ENCODE data around the gene H6PD. TPM values are rescaled to one million over a fixed set of nuclear protein-coding genes. Genes with fewer than 3 reads are reported as not detected.
A peak's percentile ranks its signal among the peaks of the same experiment; 100 is the strongest.

Gene H6PD
- total RNA-seq = 48.4 and 52.4 TPM in 2 replicates
- long read RNA-seq, partial matches to known transcripts = 1 of 49 reads
- long read RNA-seq, other reads (novel, unspliced or antisense) = 48 of 49 reads

DNA sequence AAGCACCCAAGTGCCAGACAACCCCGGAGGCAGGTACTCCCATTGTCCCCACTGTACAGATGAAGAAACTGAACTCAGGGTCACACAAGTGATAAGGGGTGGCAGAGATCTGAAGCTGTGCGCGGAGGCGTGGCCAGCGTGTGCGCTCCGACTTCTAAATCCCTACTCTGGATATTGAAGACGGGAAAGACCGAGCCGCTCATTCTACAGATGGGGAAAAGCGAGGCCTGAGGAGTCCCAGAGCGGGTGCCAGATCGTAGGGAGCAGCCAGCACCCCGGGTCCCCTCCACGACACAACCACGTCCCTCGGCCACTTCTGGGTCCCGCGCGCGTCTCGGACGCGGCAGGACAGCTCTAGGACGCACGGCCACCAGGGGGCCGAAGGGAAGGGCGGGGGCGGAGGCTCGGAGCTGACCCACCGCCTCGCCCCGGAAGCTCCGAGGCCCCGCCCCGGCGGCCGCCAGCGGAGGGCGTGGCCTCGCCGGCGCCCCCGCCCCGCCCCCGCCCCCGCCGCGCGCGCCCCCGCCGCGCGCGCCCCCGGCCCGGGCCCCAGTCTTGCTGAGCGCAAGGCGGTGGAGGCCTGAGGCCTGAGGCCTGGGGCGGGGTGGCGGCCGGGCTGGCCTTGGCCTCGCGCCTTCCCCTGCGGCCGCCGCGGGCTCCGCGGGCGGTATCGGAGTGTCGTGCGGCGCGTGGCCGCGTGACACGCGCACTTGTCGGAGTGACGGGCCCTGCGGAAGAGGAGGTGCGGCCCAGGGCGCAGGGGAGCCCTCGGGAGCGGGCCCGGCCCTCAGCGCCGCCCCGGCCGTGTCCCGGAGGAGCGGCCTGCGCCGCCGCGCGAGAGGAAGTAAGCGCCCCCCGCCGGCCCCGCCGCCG, at the start of gene H6PD:
Gene H6PD (plus strand): TSS at position 552 of the 873 bp plus-strand sequence. CDS start 10,161 bp downstream, outside the sequence.
- peak; percentile 93 for DNase-seq (ENCODE audit: extremely low spot score, unreplicated experiment)
- peaks cover 7% of the 10 kb centered on the region for H3K36me3 Mint-ChIP-seq (ENCODE audit: unreplicated experiment)
- peak within 1 kb of the TSS; percentile 86 for H3K4me3 Mint-ChIP-seq (ENCODE audit: unreplicated experiment)
- H3K27ac Mint-ChIP-seq (ENCODE audit: unreplicated experiment) = peak within 1 kb of the TSS; percentile 85
- peaks cover 35% of the 10 kb centered on the region for H3K4me1 Mint-ChIP-seq (ENCODE audit: unreplicated experiment)
- TF ChIP-seq, protein P1, sequence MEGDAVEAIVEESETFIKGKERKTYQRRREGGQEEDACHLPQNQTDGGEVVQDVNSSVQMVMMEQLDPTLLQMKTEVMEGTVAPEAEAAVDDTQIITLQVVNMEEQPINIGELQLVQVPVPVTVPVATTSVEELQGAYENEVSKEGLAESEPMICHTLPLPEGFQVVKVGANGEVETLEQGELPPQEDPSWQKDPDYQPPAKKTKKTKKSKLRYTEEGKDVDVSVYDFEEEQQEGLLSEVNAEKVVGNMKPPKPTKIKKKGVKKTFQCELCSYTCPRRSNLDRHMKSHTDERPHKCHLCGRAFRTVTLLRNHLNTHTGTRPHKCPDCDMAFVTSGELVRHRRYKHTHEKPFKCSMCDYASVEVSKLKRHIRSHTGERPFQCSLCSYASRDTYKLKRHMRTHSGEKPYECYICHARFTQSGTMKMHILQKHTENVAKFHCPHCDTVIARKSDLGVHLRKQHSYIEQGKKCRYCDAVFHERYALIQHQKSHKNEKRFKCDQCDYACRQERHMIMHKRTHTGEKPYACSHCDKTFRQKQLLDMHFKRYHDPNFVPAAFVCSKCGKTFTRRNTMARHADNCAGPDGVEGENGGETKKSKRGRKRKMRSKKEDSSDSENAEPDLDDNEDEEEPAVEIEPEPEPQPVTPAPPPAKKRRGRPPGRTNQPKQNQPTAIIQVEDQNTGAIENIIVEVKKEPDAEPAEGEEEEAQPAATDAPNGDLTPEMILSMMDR (IDR thresholded peaks at IDR 0.05) = peak; percentile 70
- no peaks in the 10 kb centered on the region for H3K27me3 Mint-ChIP-seq (ENCODE audit: unreplicated experiment)
- no peaks in the 10 kb centered on the region for H3K9me3 Mint-ChIP-seq (ENCODE audit: unreplicated experiment)

- DNase-seq (ENCODE audit: extremely low spot score, unreplicated experiment) = no peak
- H3K4me1 Mint-ChIP-seq (ENCODE audit: unreplicated experiment) = peaks cover 12% of the 10 kb centered on the region
- peaks cover 5% of the 10 kb centered on the region for H3K9me3 Mint-ChIP-seq (ENCODE audit: unreplicated experiment)
- peaks cover 11% of the 10 kb centered on the region for H3K27me3 Mint-ChIP-seq (ENCODE audit: unreplicated experiment)
- H3K4me3 Mint-ChIP-seq (ENCODE audit: unreplicated experiment) = no peak overlapping the region
- no peaks in the 10 kb centered on the region for H3K36me3 Mint-ChIP-seq (ENCODE audit: unreplicated experiment)
- H3K27ac Mint-ChIP-seq (ENCODE audit: unreplicated experiment) = no peak overlapping the region
- TF ChIP-seq, protein P1 (IDR thresholded peaks at IDR 0.05) = no peak
Measured at GRCh38 chr1:9186082-9186859, 48.3 kb upstream of the H6PD start.

- no peak overlapping the region for H3K4me3 Mint-ChIP-seq (ENCODE audit: unreplicated experiment)
- H3K27ac Mint-ChIP-seq (ENCODE audit: unreplicated experiment) = no peak overlapping the region
- peaks cover 5% of the 10 kb centered on the region for H3K9me3 Mint-ChIP-seq (ENCODE audit: unreplicated experiment)
- TF ChIP-seq, protein P1 (IDR thresholded peaks at IDR 0.05) = no peak
- no peaks in the 10 kb centered on the region for H3K36me3 Mint-ChIP-seq (ENCODE audit: unreplicated experiment)
- H3K27me3 Mint-ChIP-seq (ENCODE audit: unreplicated experiment) = peaks cover 18% of the 10 kb centered on the region
- DNase-seq (ENCODE audit: extremely low spot score, unreplicated experiment) = no peak
- H3K4me1 Mint-ChIP-seq (ENCODE audit: unreplicated experiment) = peaks cover 5% of the 10 kb centered on the region
Measured at GRCh38 chr1:9187004-9187403, 47.6 kb upstream of the H6PD start.

GRCh38 chr1:9190234-9190633, 44.3 kb upstream of the H6PD start:
- Mint-ChIP-seq H3K36me3 (ENCODE audit: unreplicated experiment) (no peaks in the 10 kb centered on the region), H3K27me3 (ENCODE audit: unreplicated experiment) (peaks cover 27% of the 10 kb centered on the region), H3K27ac (ENCODE audit: unreplicated experiment) (no peak overlapping the region), H3K9me3 (ENCODE audit: unreplicated experiment) (peaks cover 5% of the 10 kb centered on the region), H3K4me3 (ENCODE audit: unreplicated experiment) (no peak overlapping the region), H3K4me1 (ENCODE audit: unreplicated experiment) (peaks cover 2% of the 10 kb centered on the region)
- TF ChIP-seq, protein P1 (IDR thresholded peaks at IDR 0.05) = no peak
- DNase-seq (ENCODE audit: extremely low spot score, unreplicated experiment) = no peak

DNA sequence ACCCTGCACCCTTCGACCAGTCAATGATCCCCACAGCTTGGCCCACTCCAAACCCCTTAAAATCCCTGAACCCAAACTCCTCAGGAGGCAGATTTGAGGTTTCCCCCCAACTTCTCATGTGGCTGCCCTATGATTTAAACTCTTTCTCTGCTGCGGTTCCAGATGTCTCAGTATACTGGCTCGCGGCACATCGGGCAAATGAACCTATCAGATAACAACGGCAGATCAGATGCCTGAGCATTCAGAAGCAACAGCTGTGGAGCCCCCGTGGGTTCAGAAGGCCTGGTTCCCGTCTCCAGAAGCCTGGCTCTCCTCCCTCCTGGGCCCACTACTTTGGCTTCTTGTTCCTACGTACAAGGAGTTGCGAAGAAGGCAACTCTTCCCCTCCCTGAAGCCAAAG, 43.3 kb upstream of the H6PD start:
- Mint-ChIP-seq H3K9me3 (ENCODE audit: unreplicated experiment) (peaks cover 5% of the 10 kb centered on the region), H3K4me3 (ENCODE audit: unreplicated experiment) (no peak overlapping the region), H3K4me1 (ENCODE audit: unreplicated experiment) (peaks cover 3% of the 10 kb centered on the region), H3K27ac (ENCODE audit: unreplicated experiment) (no peak overlapping the region), H3K27me3 (ENCODE audit: unreplicated experiment) (peaks cover 27% of the 10 kb centered on the region), H3K36me3 (ENCODE audit: unreplicated experiment) (no peaks in the 10 kb centered on the region)
- TF ChIP-seq, protein P1 (IDR thresholded peaks at IDR 0.05) = no peak
- no peak for DNase-seq (ENCODE audit: extremely low spot score, unreplicated experiment)

Measured in osteocyte (in vitro differentiated cells).